Left ventricle myocardium inferior (tissue), 1 donor: ENCODE results near the gene ZMYND10. TPM values are rescaled to one million over a fixed set of nuclear protein-coding genes. Genes with fewer than 3 reads are reported as not detected.

Experiments used
- DNase-seq: peaks from one replicate; pipeline ENCODE4 v3.0.0-alpha.2; 2020
- H3K27ac ChIP-seq: fragments of 200-600 bp; replicated peaks from 2 replicates; pipeline ENCODE4 v1.8.0; 2021
- H3K27me3 ChIP-seq: fragments of 200-600 bp; 2 replicates; pipeline ENCODE4 v1.8.0; 2021; ENCODE audit warnings: low read depth
- H3K36me3 ChIP-seq: fragments of 200-600 bp; 2 replicates; pipeline ENCODE4 v1.8.0; 2021
- H3K4me1 ChIP-seq: fragments of 200-600 bp; 2 replicates; pipeline ENCODE4 v1.8.0; 2021
- H3K4me3 ChIP-seq: fragments of 200-600 bp; 2 replicates; pipeline ENCODE4 v1.8.0; 2021; ENCODE audit warnings: mild to moderate bottlenecking, moderate library complexity
- H3K9me3 ChIP-seq: fragments of 200-600 bp; replicated peaks from 2 replicates; pipeline ENCODE4 v1.8.0; 2021
- intact Hi-C: fragments of 100-400 bp; cut with micrococcal nuclease; formaldehyde crosslinking; loops from one replicate; pipeline ENCODE4 v1.11.0; 2022
- total RNA-seq: library from RNA; stranded (reverse); fragmentation: NEBNext Ultra II Directional; extraction: Animal tissue kit (Norgen Biotek cat#: 25700); gene quantifications from one replicate; pipeline ENCODE4 v1.2.1, GENCODE V29; 2021
- TF ChIP-seq, protein P1 (sequence below): fragments of 200-600 bp; IDR thresholded peaks from 2 replicates; pipeline ENCODE4 v1.8.0; 2021; ENCODE audit warnings: antibody characterized with exemption, mild to moderate bottlenecking, borderline replicate concordance
- donor health status: DM: no; HTN: yes; CAD: no; lungs with severe emphysema.

The ZMYND10 gene
- total RNA-seq, 1 donor from 2014 or later: not detected

DNA sequence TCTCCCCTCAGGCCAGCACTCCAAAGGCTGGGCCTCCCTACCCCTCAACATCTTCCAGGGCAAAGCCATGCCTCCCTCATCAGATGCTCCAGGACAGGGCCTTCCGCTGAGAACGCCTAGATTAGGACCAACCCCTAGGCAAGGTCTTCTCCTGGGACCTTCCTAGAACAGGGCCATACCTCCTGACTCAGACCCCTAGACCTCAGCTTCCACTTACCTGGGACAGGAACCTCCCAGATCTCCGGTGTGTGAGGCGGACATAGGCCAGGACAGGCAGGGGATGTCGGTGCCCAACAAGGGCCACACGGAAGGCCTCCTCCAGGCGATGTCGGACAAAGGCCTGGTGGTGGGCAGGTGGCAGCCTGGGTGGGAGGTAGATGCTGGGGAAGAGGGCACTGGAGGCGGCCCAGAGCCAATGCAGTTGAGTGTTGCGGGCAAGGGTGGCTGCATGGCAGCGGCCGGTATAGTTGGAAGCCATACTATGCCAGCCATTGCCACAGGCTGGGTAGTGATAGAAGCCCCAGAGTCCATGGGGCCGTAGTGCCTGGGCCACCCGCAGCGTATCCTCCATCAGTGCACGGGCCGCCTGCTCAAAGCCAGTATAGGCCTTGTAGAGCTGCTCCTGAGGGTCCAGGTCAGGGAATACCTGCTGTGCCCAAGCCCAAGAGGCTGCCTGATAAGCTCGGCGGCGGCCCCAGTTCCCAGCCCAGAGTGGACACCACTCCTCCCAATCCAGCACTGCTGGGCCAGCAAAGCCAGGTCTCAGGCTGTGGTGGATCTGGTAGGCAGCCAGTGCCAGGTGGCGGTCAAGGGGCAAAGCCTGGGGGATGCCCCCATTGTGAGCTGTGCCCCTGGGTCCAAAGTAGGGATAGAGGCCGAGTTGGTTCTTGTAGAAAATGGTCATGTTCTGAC, 50.8 kb downstream of the ZMYND10 start:
- intact Hi-C loops: no loop called here
- H3K36me3 ChIP-seq: peaks cover 8% of the 10 kb centered on the region
- no peak overlapping the region for H3K4me3 ChIP-seq
- TF ChIP-seq, protein P1, sequence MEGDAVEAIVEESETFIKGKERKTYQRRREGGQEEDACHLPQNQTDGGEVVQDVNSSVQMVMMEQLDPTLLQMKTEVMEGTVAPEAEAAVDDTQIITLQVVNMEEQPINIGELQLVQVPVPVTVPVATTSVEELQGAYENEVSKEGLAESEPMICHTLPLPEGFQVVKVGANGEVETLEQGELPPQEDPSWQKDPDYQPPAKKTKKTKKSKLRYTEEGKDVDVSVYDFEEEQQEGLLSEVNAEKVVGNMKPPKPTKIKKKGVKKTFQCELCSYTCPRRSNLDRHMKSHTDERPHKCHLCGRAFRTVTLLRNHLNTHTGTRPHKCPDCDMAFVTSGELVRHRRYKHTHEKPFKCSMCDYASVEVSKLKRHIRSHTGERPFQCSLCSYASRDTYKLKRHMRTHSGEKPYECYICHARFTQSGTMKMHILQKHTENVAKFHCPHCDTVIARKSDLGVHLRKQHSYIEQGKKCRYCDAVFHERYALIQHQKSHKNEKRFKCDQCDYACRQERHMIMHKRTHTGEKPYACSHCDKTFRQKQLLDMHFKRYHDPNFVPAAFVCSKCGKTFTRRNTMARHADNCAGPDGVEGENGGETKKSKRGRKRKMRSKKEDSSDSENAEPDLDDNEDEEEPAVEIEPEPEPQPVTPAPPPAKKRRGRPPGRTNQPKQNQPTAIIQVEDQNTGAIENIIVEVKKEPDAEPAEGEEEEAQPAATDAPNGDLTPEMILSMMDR: no peak
- no peak overlapping the region for H3K27ac ChIP-seq
- peaks cover 47% of the 10 kb centered on the region for H3K4me1 ChIP-seq
- H3K27me3 ChIP-seq: no peaks in the 10 kb centered on the region
- peak; percentile 16 for DNase-seq
- H3K9me3 ChIP-seq: no peaks in the 10 kb centered on the region

DNA sequence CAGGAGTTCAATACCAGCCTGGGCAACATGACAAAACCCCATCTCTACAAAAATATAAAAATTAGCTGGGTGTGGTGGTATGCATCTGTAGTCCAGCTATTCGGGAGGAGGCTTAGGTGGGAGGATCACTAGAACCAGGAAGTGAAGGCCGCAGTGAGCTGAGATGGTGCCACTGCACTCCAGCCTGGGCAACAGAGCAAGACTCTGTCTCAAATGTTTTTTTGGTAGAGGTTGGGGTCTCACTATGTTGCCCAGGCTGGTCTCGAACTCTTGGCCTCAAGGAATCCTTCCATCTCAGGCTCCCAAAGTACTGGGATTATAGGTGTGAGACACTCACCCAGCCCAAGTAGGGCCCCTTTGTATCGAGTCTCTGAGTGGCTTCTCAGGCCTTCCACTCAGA, 51.4 kb downstream of the ZMYND10 start:
- Histone ChIP-seq H3K4me1 (peaks cover 45% of the 10 kb centered on the region), H3K4me3 (no peak overlapping the region), H3K36me3 (peaks cover 15% of the 10 kb centered on the region), H3K27me3 (no peaks in the 10 kb centered on the region), H3K27ac (no peak overlapping the region), H3K9me3 (no peaks in the 10 kb centered on the region)
- no peak for DNase-seq
- TF ChIP-seq, protein P1: no peak
- intact Hi-C loops: no loop called here

DNA sequence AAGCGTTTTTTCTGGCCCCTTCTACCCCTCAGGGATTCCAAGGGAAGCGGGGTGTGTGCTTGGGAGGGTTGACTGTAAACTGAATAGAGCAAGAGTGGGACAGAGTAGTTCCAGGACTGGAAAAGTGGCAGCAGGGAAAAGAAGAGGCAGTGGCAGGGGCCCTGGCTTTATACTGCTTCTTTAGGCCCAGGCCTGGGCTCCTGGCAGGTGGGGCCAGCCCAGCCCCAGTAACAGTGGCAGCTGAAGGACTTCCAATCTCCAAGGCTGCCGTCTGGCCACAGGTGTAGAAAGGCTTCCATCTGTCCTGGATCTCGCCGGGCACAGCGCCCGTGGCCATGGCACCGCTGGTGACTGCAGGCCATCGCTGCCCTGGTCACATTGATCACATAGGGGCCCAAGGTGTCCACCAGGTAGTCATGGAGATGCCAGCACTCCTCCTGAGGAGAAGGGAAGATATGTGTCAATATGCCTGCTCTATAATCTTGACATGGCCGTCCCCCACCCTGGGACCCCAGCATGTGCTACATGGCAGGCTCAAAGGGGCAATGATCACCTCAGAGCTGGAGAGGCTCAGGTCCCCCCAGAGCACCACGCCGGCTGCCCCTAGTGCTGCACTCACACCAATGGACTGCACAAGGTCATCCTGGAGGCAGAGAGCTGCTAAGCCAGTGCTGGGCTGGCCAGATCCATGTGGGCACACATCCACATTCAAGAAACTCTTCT, 52.3 kb downstream of the ZMYND10 start:
- Histone ChIP-seq H3K27me3 (no peaks in the 10 kb centered on the region), H3K27ac (peak overlapping the region; percentile 93), H3K36me3 (peaks cover 23% of the 10 kb centered on the region), H3K4me3 (peak overlapping the region; percentile 95), H3K9me3 (no peaks in the 10 kb centered on the region), H3K4me1 (peaks cover 37% of the 10 kb centered on the region)
- TF ChIP-seq, protein P1: no peak
- DNase-seq: peak; percentile 18
- intact Hi-C loops: no loop called here

DNA sequence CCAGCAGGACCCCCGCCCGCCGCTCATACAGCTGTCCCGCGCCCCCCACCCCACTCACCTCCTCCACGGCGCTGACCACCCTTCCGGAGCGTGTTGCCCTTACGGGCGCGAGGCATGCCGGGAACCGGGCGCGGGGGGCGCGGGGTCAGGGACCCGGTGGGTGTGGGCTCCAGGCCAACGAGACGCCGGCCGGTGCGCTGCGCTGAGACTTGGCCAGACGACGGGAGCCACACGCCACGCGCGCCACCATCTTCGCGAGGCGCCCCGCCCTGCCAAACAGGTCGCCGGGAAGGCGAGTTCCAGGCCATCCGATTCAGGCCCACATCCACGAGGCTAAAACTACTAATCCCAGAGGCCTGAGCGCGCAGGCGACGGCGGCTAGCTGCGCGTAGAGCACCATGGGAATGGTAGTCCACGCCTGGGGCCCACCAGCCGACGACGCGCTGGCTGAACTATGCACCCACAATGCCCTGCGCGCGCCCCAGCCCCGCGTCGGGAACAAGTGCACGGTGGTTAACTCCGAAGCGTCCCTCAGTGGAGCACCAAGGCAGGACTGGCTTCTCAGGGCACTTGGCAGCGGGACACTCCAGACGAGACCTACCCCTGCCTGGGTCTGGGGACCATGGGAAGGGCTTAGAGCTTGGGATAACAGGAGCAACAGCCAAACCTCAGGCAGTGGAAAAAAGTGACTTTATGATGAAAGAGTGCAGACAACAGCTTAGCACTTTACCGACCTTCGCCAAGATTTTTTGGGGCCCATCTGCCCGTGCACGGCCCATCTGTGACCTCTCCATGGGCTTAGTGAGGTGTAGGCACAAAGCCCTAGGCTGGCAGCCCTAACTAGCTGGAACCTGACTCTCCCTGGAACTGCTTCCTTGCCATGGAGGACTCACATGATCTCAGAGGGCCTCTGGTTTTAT, 53.1 kb downstream of the ZMYND10 start, which contains the start of gene IFRD2:
Gene IFRD2, minus strand, starts transcription at position 271 of the 920 bp plus-strand sequence. Its CDS starts 155 bp downstream, at position 116.
- H3K27me3 ChIP-seq: no peaks in the 10 kb centered on the region
- H3K4me3 ChIP-seq: peak within 1 kb of the TSS; percentile 95
- DNase-seq: peak; percentile 97
- H3K36me3 ChIP-seq: peaks cover 29% of the 10 kb centered on the region
- intact Hi-C loops: no loop called here
- peak within 1 kb of the TSS; percentile 93 for H3K27ac ChIP-seq
- H3K9me3 ChIP-seq: no peaks in the 10 kb centered on the region
- TF ChIP-seq, protein P1: no peak
- H3K4me1 ChIP-seq: peaks cover 40% of the 10 kb centered on the region

Other genes with a start within 250 kb of the ZMYND10 start
- 10.2 TPM for gene SEMA3F, start 190.4 kb downstream of the ZMYND10 start, total RNA-seq
- gene GNAT1, start 154.1 kb downstream of the ZMYND10 start, total RNA-seq: not detected
- 10.4 TPM for gene SLC38A3, start 140.5 kb downstream of the ZMYND10 start, total RNA-seq
- 118 TPM for gene GNAI2, start 109.5 kb downstream of the ZMYND10 start, total RNA-seq
- gene SEMA3B, start 76.6 kb downstream of the ZMYND10 start, total RNA-seq: 23.2 TPM
- gene LSMEM2, start 66.6 kb downstream of the ZMYND10 start, total RNA-seq: 27.7 TPM
- 54.9 TPM for gene IFRD2, start 53.3 kb downstream of the ZMYND10 start, total RNA-seq
- gene HYAL3, start 46.3 kb downstream of the ZMYND10 start, total RNA-seq: 1.2 TPM
- gene NAA80, start 46.3 kb downstream of the ZMYND10 start, total RNA-seq: 5.3 TPM
- 52.2 TPM for gene HYAL1, start 42.2 kb downstream of the ZMYND10 start, total RNA-seq
- 38.9 TPM for gene HYAL2, start 23.0 kb downstream of the ZMYND10 start, total RNA-seq
- gene TUSC2, start 17.5 kb downstream of the ZMYND10 start, total RNA-seq: 32.9 TPM
- 11.4 TPM for gene RASSF1, start 4.9 kb downstream of the ZMYND10 start, total RNA-seq
- 16.4 TPM for gene NPRL2, start 5.0 kb upstream of the ZMYND10 start, total RNA-seq
- gene CYB561D2, start 5.1 kb upstream of the ZMYND10 start, total RNA-seq: 7.0 TPM
- 23.5 TPM for gene TMEM115, start 13.8 kb upstream of the ZMYND10 start, total RNA-seq
- gene CACNA2D2, start 157.9 kb upstream of the ZMYND10 start, total RNA-seq: 2.3 TPM
- gene C3orf18, start 222.0 kb upstream of the ZMYND10 start, total RNA-seq: 57.2 TPM
- 16.1 TPM for gene HEMK1, start 223.8 kb upstream of the ZMYND10 start, total RNA-seq